AG04450 (cell line): ENCODE data around the gene ZNF398. TPM values are rescaled to one million over a fixed set of nuclear protein-coding genes. Genes with fewer than 3 reads are reported as not detected.

Experiments used
- CTCF ChIA-PET: fragments of 300-600, 350-600 bp; formaldehyde crosslinking; extraction: SDS; loops from one replicate; lab custom pipeline; 2022; ENCODE audit warnings: antibody characterized with exemption, inconsistent platforms; lab: Charles Lee
- POLR2A ChIA-PET: fragments of 350-600 bp; formaldehyde crosslinking; extraction: SDS; loops from one replicate; lab custom pipeline; 2021; ENCODE audit warnings: antibody characterized with exemption, inconsistent platforms; lab: Yijun Ruan, JAX
- DNase-seq: peaks from one replicate; pipeline ENCODE4 v3.0.0-alpha.2; 2011; ENCODE audit warnings: low read depth, low spot score
- H3K27ac ChIP-seq: one replicate; pipeline ENCODE4 v1.5.1; 2012; ENCODE audit warnings: low read depth, low read length, control low read depth
- H3K27me3 ChIP-seq: one replicate; pipeline ENCODE4 v1.6.0; 2012; ENCODE audit warnings: low read length; ENCODE audit not compliant: control insufficient read depth, insufficient read depth
- H3K4me3 ChIP-seq: 2 replicates; pipeline ENCODE4 v1.5.1; 2011; ENCODE audit warnings: mild to moderate bottlenecking, low read depth, low read length, control low read depth
- H3K9me3 ChIP-seq: 2 replicates; pipeline ENCODE4 v1.5.1; 2012; ENCODE audit warnings: low read length; ENCODE audit not compliant: control insufficient read depth, insufficient read depth
- CTCF ChIP-seq: IDR thresholded peaks from 2 replicates; pipeline ENCODE4 v1.5.1; 2011; ENCODE audit warnings: low read depth, low read length, control low read depth, inconsistent platforms
- polyA minus RNA-seq: library from RNA; depleted of rRNA, polyadenylated mRNA; stranded (reverse); fragments of >200 nt; gene quantifications from 2 replicates; pipeline ENCODE4 v1.2.3, GENCODE V29; 2011; rRNA and poly(A)+ RNA removed
- polyA plus RNA-seq: library from polyadenylated mRNA; depleted of rRNA; stranded (reverse); fragments of >200 nt; gene quantifications from 2 replicates; pipeline ENCODE4 v1.2.3, GENCODE V29; 2011; rRNA removed

ZNF398 gene
- polyA plus RNA-seq (6.6 and 6.8 TPM in 2 replicates), polyA minus RNA-seq (21.4 and 21.7 TPM in 2 replicates)

- CTCF ChIA-PET: interaction anchor here (0.5 to 4.3 kb wide), 21 partner anchors 8 to 613 kb away, joined by 3 to 41 read pairs (median 5); partner anchors contain the start of genes ZNF282 and ZNF425
- Histone ChIP-seq H3K27me3 (no peaks in the 10 kb centered on the region), H3K9me3 (peaks cover 3% of the 10 kb centered on the region; the same call in 1 of the 2 replicates), H3K27ac (peak within 1 kb of the TSS; percentile 57), H3K4me3 (peak within 1 kb of the TSS; percentile 79)
- peak; percentile 32 for TF ChIP-seq CTCF
- POLR2A ChIA-PET: interaction anchor here (0.5 to 2.8 kb wide), 7 partner anchors 21 to 477 kb away, joined by 3 to 20 read pairs (median 6); partner anchors contain the start of genes ZNF282, ZNF425 and ZNF783
- no peak for DNase-seq
Observed at GRCh38 chr7:149147072-149147751, at the start of gene ZNF398. TSS of gene ZNF398 (plus strand) at chr7:149147453. CDS start at chr7:149147743, 290 bp downstream.

- Histone ChIP-seq H3K9me3 (no peaks in the 10 kb centered on the region), H3K27ac (no peak overlapping the region), H3K4me3 (no peak overlapping the region), H3K27me3 (no peaks in the 10 kb centered on the region)
- POLR2A ChIA-PET: no interaction called here
- TF ChIP-seq CTCF: no peak
- no peak for DNase-seq
- CTCF ChIA-PET: interaction anchor here (1.3 to 1.4 kb wide), 2 partner anchors 8 to 26 kb away, joined by 4 to 5 read pairs; no protein-coding TSS in a partner anchor
Observed at GRCh38 chr7:149099058-149099457, 48.2 kb upstream of the ZNF398 start.

- Histone ChIP-seq H3K27me3 (no peaks in the 10 kb centered on the region), H3K9me3 (no peaks in the 10 kb centered on the region; the same call in 1 of the 2 replicates), H3K27ac (no peak overlapping the region), H3K4me3 (no peak overlapping the region)
- DNase-seq: no peak
- TF ChIP-seq CTCF: no peak
- CTCF ChIA-PET: interaction anchor here (1.6 kb wide), 2 partner anchors 25 to 95 kb away, joined by 5 to 6 read pairs; partner anchors contain the start of gene ZNF425
- POLR2A ChIA-PET: no interaction called here
Observed at GRCh38 chr7:149100821-149101220, 46.4 kb upstream of the ZNF398 start.

GRCh38 chr7:149102666-149103065 is 44.6 kb upstream of the ZNF398 start:
- ChIA-PET CTCF (no interaction called here), POLR2A (no interaction called here)
- TF ChIP-seq CTCF: no peak
- Histone ChIP-seq H3K27me3 (no peaks in the 10 kb centered on the region), H3K27ac (no peak overlapping the region), H3K9me3 (no peaks in the 10 kb centered on the region; the same call in 1 of the 2 replicates), H3K4me3 (no peak overlapping the region)
- DNase-seq: no peak

GRCh38 chr7:149103424-149103823 is 43.8 kb upstream of the ZNF398 start:
- no peak overlapping the region for H3K27ac ChIP-seq
- no peak for DNase-seq
- ChIA-PET POLR2A (no interaction called here), CTCF (interaction anchor here (1.1 kb wide), 1 partner anchor 13 kb away, joined by 5 read pairs; the partner anchor contains the start of gene ZNF786)
- no peak overlapping the region for H3K4me3 ChIP-seq
- TF ChIP-seq CTCF: no peak
- H3K27me3 ChIP-seq: no peaks in the 10 kb centered on the region
- no peaks in the 10 kb centered on the region; the same call in 1 of the 2 replicates for H3K9me3 ChIP-seq
